ENCODE data around the gene PARVA.

DNA sequence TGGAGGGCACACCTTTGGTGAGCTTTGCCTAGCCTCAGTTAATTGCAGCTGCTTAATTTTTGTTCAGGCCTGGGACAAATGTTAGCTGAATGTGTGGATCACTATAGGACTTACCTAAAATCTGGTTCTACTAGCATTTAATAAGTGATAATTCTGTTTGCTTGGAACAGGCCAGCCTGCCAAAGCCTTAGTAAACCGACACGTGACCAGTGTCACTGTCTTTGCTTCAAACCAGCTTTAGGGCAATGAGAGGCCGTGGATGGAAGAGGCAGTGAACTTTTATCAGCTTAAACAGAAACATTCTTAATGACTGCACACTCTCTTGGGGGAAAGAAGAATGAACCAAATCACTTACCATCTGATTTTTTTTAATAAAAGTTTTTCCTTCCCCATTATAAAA lies 10.8 kb downstream of the PARVA start:
- TF ChIP-seq, protein P1, sequence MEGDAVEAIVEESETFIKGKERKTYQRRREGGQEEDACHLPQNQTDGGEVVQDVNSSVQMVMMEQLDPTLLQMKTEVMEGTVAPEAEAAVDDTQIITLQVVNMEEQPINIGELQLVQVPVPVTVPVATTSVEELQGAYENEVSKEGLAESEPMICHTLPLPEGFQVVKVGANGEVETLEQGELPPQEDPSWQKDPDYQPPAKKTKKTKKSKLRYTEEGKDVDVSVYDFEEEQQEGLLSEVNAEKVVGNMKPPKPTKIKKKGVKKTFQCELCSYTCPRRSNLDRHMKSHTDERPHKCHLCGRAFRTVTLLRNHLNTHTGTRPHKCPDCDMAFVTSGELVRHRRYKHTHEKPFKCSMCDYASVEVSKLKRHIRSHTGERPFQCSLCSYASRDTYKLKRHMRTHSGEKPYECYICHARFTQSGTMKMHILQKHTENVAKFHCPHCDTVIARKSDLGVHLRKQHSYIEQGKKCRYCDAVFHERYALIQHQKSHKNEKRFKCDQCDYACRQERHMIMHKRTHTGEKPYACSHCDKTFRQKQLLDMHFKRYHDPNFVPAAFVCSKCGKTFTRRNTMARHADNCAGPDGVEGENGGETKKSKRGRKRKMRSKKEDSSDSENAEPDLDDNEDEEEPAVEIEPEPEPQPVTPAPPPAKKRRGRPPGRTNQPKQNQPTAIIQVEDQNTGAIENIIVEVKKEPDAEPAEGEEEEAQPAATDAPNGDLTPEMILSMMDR (IDR thresholded peaks at IDR 0.05) = no peak
- TF ChIP-seq POLR2A (IDR thresholded peaks at IDR 0.05) = no peak

Measured in thyroid gland (tissue), 4 donors.